A549 (cell line): ENCODE results near the gene HOXD1. TPM values are rescaled to one million over a fixed set of nuclear protein-coding genes. Genes with fewer than 3 reads are reported as not detected.

Source experiments
- ATAC-seq, 2 experiments: fragments of 200-7000 bp in 1 of 2; fragments of >200 bp in 1 of 2; cut with Nextera tagmentation in 1 of 2; cut with Tn5 transposase in 1 of 2; 3 replicates each; pipeline versions ENCODE4 v1.8.0 to v1.9.1; 2018 to 2020; ENCODE audit warnings: mild to moderate bottlenecking in 1 of 2, moderate library complexity in 1 of 2
- CTCF ChIA-PET: fragments of 300-600 bp; sonication (Branson Sonifier 250); formaldehyde crosslinking; extraction: SDS; loops from one replicate; lab custom pipeline; 2021; ENCODE audit warnings: antibody characterized with exemption, inconsistent platforms; lab: Yijun Ruan, JAX
- POLR2A ChIA-PET: fragments of 350-600 bp; formaldehyde crosslinking; extraction: SDS; loops from one replicate; lab custom pipeline; 2021; ENCODE audit warnings: antibody characterized with exemption, inconsistent platforms; lab: Yijun Ruan, JAX
- DNase-seq, 2 experiments: peaks; one replicate each; pipeline versions ENCODE4 v3.0.0 to v3.0.0-alpha.2; 2011 to 2016; ENCODE audit warnings: low read depth in 1 of 2, low spot score in 1 of 2
- FAIRE-seq: peaks from 2 replicates; lab custom pipeline; 2011; peaks lifted over from hg19 to GRCh38; lab: Jason Lieb, UNC
- H3K27ac ChIP-seq, 2 experiments: fragments of >200 bp; sonication (Bioruptor Twin); formaldehyde crosslinking; 3 replicates each; pipeline ENCODE4 v1.5.1; 2016 to 2017
- H3K4me1 ChIP-seq: fragments of >200 bp; sonication (Bioruptor Twin); formaldehyde crosslinking; 3 replicates; pipeline ENCODE4 v1.6.1; 2016
- H3K4me2 ChIP-seq: fragments of >200 bp; sonication (Bioruptor Twin); formaldehyde crosslinking; 3 replicates; pipeline ENCODE4 v1.6.1; 2016
- H3K4me3 ChIP-seq: fragments of >200 bp; sonication (Bioruptor Twin); formaldehyde crosslinking; 3 replicates; pipeline ENCODE4 v1.5.1; 2016
- H3K9me3 ChIP-seq: fragments of >200 bp; sonication (Bioruptor Twin); formaldehyde crosslinking; 3 replicates; pipeline ENCODE4 v1.6.1; 2016
- CHD2 ChIP-seq: fragments of 150-350 bp; IDR thresholded peaks from 2 replicates; pipeline ENCODE4 v1.6.1; 2014; ENCODE audit warnings: low read length; ENCODE audit not compliant: partially characterized antibody
- E2F6 ChIP-seq: IDR thresholded peaks from 2 replicates; pipeline ENCODE4 v1.6.1; 2012; ENCODE audit warnings: low read depth, borderline replicate concordance
- EHF ChIP-seq: fragments of 250-450 bp; sonication (Bioruptor Pico); IDR thresholded peaks from 2 replicates; pipeline ENCODE4 v1.5.0; 2020; ENCODE audit warnings: mild to moderate bottlenecking
- FOSL2 ChIP-seq, 2 experiments: fragments of 450-650 bp in 1 of 2; fragments of >200 bp in 1 of 2; sonication (Bioruptor Twin) in 1 of 2; formaldehyde crosslinking; IDR thresholded peaks; 2 replicates each; pipeline versions ENCODE4 v1.5.0 to v1.6.1; 2016 to 2020; ENCODE audit warnings: mild to moderate bottlenecking in 1 of 2, moderate library complexity in 1 of 2
- HES2 ChIP-seq: fragments of >200 bp; sonication (Bioruptor Twin); formaldehyde crosslinking; IDR thresholded peaks from 2 replicates; pipeline ENCODE4 v1.6.1; 2016
- HOXB5 ChIP-seq: fragments of 250-450 bp; sonication (Bioruptor Pico); IDR thresholded peaks from 2 replicates; pipeline ENCODE4 v1.5.0; 2020; ENCODE audit warnings: mild to moderate bottlenecking, moderate library complexity
- MYC ChIP-seq: IDR thresholded peaks from 2 replicates; pipeline ENCODE4 v1.6.1; 2012; ENCODE audit warnings: mild to moderate bottlenecking, inconsistent platforms, low read length, improper control_type of control experiment, borderline replicate concordance
- PBX3 ChIP-seq: IDR thresholded peaks from 2 replicates; pipeline ENCODE4 v1.6.1; 2012
- POLR2AphosphoS2 ChIP-seq: conservative IDR thresholded peaks from 2 replicates; pipeline ENCODE4 v1.6.1; 2012; ENCODE audit warnings: low read length, improper control_type of control experiment, inconsistent platforms
- RFX5 ChIP-seq: fragments of 450-650 bp; IDR thresholded peaks from 2 replicates; pipeline ENCODE4 v1.7.1; 2014; ENCODE audit warnings: antibody characterized with exemption, mild to moderate bottlenecking, moderate library complexity
- RNF2 ChIP-seq: fragments of 200-600 bp; sonication (generic); IDR thresholded peaks from 2 replicates; pipeline ENCODE4 v1.6.1; 2016; ENCODE audit warnings: low read depth, mild to moderate bottlenecking, antibody characterized with exemption, moderate library complexity, borderline replicate concordance
- TFCP2L1 ChIP-seq: fragments of 250-450 bp; sonication (Bioruptor Pico); IDR thresholded peaks from 2 replicates; pipeline ENCODE4 v1.5.0; 2021; ENCODE audit warnings: mild to moderate bottlenecking
- TP53 ChIP-seq: fragments of 250-450 bp; sonication (Bioruptor Pico); IDR thresholded peaks from 2 replicates; pipeline ENCODE4 v1.5.0; 2021; ENCODE audit warnings: mild to moderate bottlenecking, moderate library complexity
- ZFP36 ChIP-seq: fragments of 450-650 bp; IDR thresholded peaks from 2 replicates; pipeline ENCODE4 v1.6.1; 2014; ENCODE audit warnings: borderline replicate concordance; ENCODE audit not compliant: partially characterized antibody
- WGBS: methylation state at CpG from one replicate; pipeline ENCODE4 v1.1.6; 2017; ENCODE audit errors: missing lambda C conversion rate; 5-methylcytosine and 5-hydroxymethylcytosine counted together
- polyA plus RNA-seq, 4 experiments: library from polyadenylated mRNA; depleted of rRNA in 3 of 4; stranded (reverse); fragments of >200 nt; fragmentation: RNase III in 1 of 4; extraction: RNeasy Plus Mini Kit Qiagen cat#74134 plus additional on column Dnase treatment in 1 of 4; gene quantifications; 2 replicates in 3 of 4; 3 replicates in 1 of 4; pipeline ENCODE4 v1.2.3, GENCODE V29; 2011 to 2017
- TF ChIP-seq, protein P1 (sequence below): fragments of 250-450 bp; sonication (Bioruptor Pico); IDR thresholded peaks from 2 replicates; pipeline ENCODE4 v1.5.0; 2020; ENCODE audit warnings: low read depth, mild to moderate bottlenecking, moderate library complexity
- TF ChIP-seq, protein P2 (sequence below): fragments of 150-350 bp; IDR thresholded peaks from 2 replicates; pipeline ENCODE4 v1.6.1; 2014; ENCODE audit warnings: low read depth, mild to moderate bottlenecking, low read length
- TF ChIP-seq, protein P3 (sequence below): fragments of 450-650 bp; IDR thresholded peaks from 2 replicates; pipeline ENCODE4 v1.6.1; 2014; ENCODE audit warnings: antibody characterized with exemption

Gene HOXD1
- polyA plus RNA-seq, 2 of the 4 experiments (the other 2 are of a cell fraction): 0.12 TPM

- Histone ChIP-seq H3K4me3 (no peak overlapping the region), H3K27ac (no peak overlapping the region), H3K9me3 (no peaks in the 10 kb centered on the region), H3K4me1 (peaks cover 6% of the 10 kb centered on the region; the same call in 1 of the 3 replicates), H3K4me2 (no peak overlapping the region)
- no peak for FAIRE-seq
- ChIA-PET CTCF (interaction anchor here (2.2 kb wide), 1 partner anchor 30 kb away, joined by 8 read pairs; no protein-coding TSS in a partner anchor), POLR2A (no interaction called here)
- no peak for ATAC-seq
- no peak for DNase-seq
- 73% methylated on average over 1 of the region's 1 CpG for WGBS
- TF ChIP-seq RFX5 (no peak), CHD2 (no peak), HOXB5 (CRISPR knock-in tag) (no peak), EHF (CRISPR knock-in tag) (no peak), TP53 (CRISPR knock-in tag) (no peak), PBX3 (no peak), MYC (no peak)
Observed at GRCh38 chr2:176170602-176171305, 17.7 kb upstream of the HOXD1 start.

GRCh38 chr2:176171351-176172006 is 17.0 kb upstream of the HOXD1 start:
- Histone ChIP-seq H3K9me3 (no peaks in the 10 kb centered on the region), H3K4me1 (peaks cover 6% of the 10 kb centered on the region; the same call in 1 of the 3 replicates), H3K4me2 (no peak overlapping the region), H3K4me3 (no peak overlapping the region), H3K27ac (no peak overlapping the region)
- no peak for TF ChIP-seq HES2
- TF ChIP-seq, protein P1, sequence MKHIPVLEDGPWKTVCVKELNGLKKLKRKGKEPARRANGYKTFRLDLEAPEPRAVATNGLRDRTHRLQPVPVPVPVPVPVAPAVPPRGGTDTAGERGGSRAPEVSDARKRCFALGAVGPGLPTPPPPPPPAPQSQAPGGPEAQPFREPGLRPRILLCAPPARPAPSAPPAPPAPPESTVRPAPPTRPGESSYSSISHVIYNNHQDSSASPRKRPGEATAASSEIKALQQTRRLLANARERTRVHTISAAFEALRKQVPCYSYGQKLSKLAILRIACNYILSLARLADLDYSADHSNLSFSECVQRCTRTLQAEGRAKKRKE: no peak
- TF ChIP-seq, protein P2, sequence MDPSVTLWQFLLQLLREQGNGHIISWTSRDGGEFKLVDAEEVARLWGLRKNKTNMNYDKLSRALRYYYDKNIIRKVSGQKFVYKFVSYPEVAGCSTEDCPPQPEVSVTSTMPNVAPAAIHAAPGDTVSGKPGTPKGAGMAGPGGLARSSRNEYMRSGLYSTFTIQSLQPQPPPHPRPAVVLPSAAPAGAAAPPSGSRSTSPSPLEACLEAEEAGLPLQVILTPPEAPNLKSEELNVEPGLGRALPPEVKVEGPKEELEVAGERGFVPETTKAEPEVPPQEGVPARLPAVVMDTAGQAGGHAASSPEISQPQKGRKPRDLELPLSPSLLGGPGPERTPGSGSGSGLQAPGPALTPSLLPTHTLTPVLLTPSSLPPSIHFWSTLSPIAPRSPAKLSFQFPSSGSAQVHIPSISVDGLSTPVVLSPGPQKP: no peak
- TF ChIP-seq FOSL2 (IDR thresholded peaks at IDR 0.05): no peak
- TF ChIP-seq FOSL2 (CRISPR knock-in tag; IDR thresholded peaks at IDR 0.05): no peak
- TF ChIP-seq E2F6: no peak
- TF ChIP-seq POLR2AphosphoS2: no peak
- TF ChIP-seq, protein P3, sequence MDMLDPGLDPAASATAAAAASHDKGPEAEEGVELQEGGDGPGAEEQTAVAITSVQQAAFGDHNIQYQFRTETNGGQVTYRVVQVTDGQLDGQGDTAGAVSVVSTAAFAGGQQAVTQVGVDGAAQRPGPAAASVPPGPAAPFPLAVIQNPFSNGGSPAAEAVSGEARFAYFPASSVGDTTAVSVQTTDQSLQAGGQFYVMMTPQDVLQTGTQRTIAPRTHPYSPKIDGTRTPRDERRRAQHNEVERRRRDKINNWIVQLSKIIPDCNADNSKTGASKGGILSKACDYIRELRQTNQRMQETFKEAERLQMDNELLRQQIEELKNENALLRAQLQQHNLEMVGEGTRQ: no peak
- TF ChIP-seq RNF2: no peak
- no peak for TF ChIP-seq TFCP2L1 (CRISPR knock-in tag)
- no peak for TF ChIP-seq ZFP36
- DNase-seq (no peak), FAIRE-seq (no peak), ATAC-seq (no peak)
- ChIA-PET CTCF (no interaction called here), POLR2A (no interaction called here)
- WGBS: 92% methylated on average over 32 of the region's 51 CpGs
